Erythroblast (primary cell): Measurements from ENCODE around the gene LHFPL2.

ENCODE experiments used
- GATA1 ChIP-seq: IDR thresholded peaks from 2 replicates; pipeline ENCODE4 v1.6.1; 2011; ENCODE audit warnings: low read depth, mild to moderate bottlenecking, control low read depth, low read length, moderate library complexity
- POLR2A ChIP-seq: IDR thresholded peaks from 2 replicates; pipeline ENCODE4 v1.6.1; 2011; ENCODE audit warnings: mild to moderate bottlenecking, low read length

GRCh38 chr5:78562001-78562400 lies 86.6 kb downstream of the LHFPL2 start:
- TF ChIP-seq POLR2A, result no peak
- TF ChIP-seq GATA1, result no peak
